GM21825 (cell line): ENCODE data around the gene WDR19.
"Not testable (repeated sequence)": the region's sequence is repeated elsewhere in the genome, so short reads cannot be mapped to it uniquely, and the experiment has no call there.

Experiments
- ATAC-seq: cut with Tn5 transposase; IDR thresholded peaks from one replicate; pipeline ENCODE4 v1.9.1; 2021; ENCODE audit warnings: mild to moderate bottlenecking, moderate library complexity; ENCODE audit not compliant: unreplicated experiment

Gene WDR19

GRCh38 chr4:39232100-39232499 lies 49.8 kb downstream of the WDR19 start:
- no peak for ATAC-seq

- ATAC-seq = no peak
Observed at GRCh38 chr4:39233114-39233513, 50.8 kb downstream of the WDR19 start.

- ATAC-seq = no peak
Observed at GRCh38 chr4:39233783-39234182, 51.5 kb downstream of the WDR19 start.

- ATAC-seq = no peak
Observed at GRCh38 chr4:39235021-39235420, 52.7 kb downstream of the WDR19 start.

GRCh38 chr4:39235696-39236095 lies 53.4 kb downstream of the WDR19 start:
- no peak for ATAC-seq

- ATAC-seq = no peak
Observed at GRCh38 chr4:39237179-39237578, 54.9 kb downstream of the WDR19 start.

- ATAC-seq = no peak
Observed at GRCh38 chr4:39243462-39243861, 61.1 kb downstream of the WDR19 start.

- no peak for ATAC-seq
Observed at GRCh38 chr4:39255266-39255665, 72.9 kb downstream of the WDR19 start.

- ATAC-seq = no peak
Observed at GRCh38 chr4:39255871-39256270, 73.5 kb downstream of the WDR19 start.

GRCh38 chr4:39256436-39256835 lies 74.1 kb downstream of the WDR19 start:
- no peak for ATAC-seq

- no peak for ATAC-seq
Observed at GRCh38 chr4:39259571-39260330, 77.4 kb downstream of the WDR19 start.

- ATAC-seq = no peak
Observed at GRCh38 chr4:39263895-39264294, 81.6 kb downstream of the WDR19 start.

GRCh38 chr4:39274503-39274902 lies 92.2 kb downstream of the WDR19 start:
- ATAC-seq = no peak

- ATAC-seq = not testable (repeated sequence)
Observed at GRCh38 chr4:39277661-39278060, 95.3 kb downstream of the WDR19 start.

- ATAC-seq = no peak
Observed at GRCh38 chr4:39278476-39278875, 96.1 kb downstream of the WDR19 start.

- ATAC-seq = no peak
Observed at GRCh38 chr4:39279416-39279815, 97.1 kb downstream of the WDR19 start.

GRCh38 chr4:39280770-39281169 lies 98.4 kb downstream of the WDR19 start:
- no peak for ATAC-seq

- no peak for ATAC-seq
Observed at GRCh38 chr4:39285111-39285795, 102.9 kb downstream of the WDR19 start.

- ATAC-seq = no peak
Observed at GRCh38 chr4:39285853-39286252, 103.5 kb downstream of the WDR19 start.

GRCh38 chr4:39286263-39286662 lies 103.9 kb downstream of the WDR19 start:
- ATAC-seq = no peak

GRCh38 chr4:39287223-39287622 lies 104.9 kb downstream of the WDR19 start:
- ATAC-seq = no peak

- no peak for ATAC-seq
Observed at GRCh38 chr4:39291686-39292085, 109.4 kb downstream of the WDR19 start.
